HG02798 (cell line): Measurements from ENCODE around the gene BIRC2.
"Not testable (repeated sequence)": the region's sequence is repeated elsewhere in the genome, so short reads cannot be mapped to it uniquely, and the experiment has no call there.

Experiments
- ATAC-seq: cut with Tn5 transposase; IDR thresholded peaks from one replicate; pipeline ENCODE4 v1.9.1; 2021; ENCODE audit warnings: mild to moderate bottlenecking; ENCODE audit not compliant: unreplicated experiment, poor library complexity

The BIRC2 gene

GRCh38 chr11:102346748-102347461 lies at the start of gene BIRC2:
BIRC2 (plus strand) TSS chr11:102347214; CDS start chr11:102349855, 2,641 bp downstream.
- ATAC-seq = peak; percentile 94

- not testable (repeated sequence) for ATAC-seq
Measured at GRCh38 chr11:102300837-102301236, 46.2 kb upstream of the BIRC2 start.

- ATAC-seq = no peak
Measured at GRCh38 chr11:102302241-102302640, 44.8 kb upstream of the BIRC2 start.

DNA sequence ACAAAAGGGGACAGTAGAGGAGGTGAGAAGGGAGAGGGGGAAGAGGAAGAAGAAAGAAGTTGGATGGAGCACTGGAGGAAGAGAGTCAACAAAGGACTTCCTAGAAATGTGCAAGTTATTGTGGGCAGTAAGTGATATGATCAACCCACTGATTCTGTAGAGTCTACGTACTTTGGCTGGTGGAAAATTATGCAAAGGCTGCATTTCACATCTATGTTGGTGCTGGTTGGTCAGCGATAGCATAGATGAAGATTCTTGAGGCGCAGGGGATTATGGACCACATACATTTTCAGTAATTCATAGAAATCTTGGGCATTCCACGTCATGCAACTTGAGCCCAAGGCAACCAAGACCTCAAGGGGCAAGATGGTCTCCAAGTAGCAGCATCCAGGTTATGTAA lies 42.3 kb upstream of the BIRC2 start:
- no peak for ATAC-seq

DNA sequence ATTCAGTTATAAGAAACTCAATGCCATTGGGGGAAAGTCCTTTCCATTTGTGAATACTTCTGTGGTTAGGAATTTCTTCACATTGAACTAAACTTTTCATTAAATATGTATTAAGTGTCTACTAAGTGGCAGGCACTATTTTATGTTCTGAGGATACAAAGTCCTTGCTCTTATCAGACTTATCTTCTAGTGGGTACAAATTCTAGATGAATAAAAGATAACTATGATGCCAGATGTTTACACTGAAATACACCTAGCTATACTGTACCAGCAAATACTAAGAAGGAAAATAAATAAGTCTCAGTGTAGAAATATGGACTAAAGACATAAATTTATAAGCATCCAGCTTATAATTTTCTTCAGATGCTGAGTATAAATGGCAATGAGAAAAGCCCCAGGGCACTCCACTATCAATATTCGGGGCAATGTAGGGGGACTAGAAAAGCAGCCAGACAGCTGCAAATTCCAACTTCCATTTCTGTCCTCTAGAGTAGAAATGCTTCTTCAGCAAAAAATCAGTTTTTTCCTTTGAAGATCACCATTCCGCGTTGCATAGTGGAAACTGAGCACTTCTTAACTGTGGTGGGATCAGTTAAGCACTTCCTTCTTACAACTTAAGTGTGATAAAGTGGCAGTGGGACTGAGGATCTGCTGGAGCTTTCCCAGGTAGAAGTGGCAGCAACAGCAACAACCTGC lies 41.5 kb upstream of the BIRC2 start:
- no peak for ATAC-seq

DNA sequence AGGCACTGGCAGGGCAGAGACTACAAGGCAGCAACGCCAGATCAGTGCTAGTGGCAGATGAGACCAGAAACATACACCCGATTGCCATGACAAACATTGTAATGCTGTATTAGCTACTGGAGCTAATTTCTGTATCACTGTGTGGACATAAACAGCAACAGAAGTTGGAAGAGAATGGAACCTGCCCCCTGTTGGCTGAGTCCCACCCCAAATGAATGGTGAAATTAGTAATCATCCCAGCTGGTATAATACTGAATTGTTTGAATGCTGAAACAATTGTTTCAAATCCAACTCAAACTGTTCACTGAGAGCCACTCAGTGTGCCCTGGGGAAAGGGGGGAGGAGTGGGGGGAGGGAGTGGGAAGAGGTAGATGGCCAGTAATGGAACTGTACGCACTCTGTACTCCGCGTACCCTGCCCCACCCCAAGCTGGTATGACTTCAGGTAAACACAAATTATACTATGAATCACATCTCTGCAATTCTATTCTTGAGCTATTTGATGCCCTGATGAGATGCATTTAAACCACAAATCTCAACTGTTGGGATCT lies 40.9 kb upstream of the BIRC2 start:
- no peak for ATAC-seq

GRCh38 chr11:102306817-102307726 lies 39.9 kb upstream of the BIRC2 start:
- ATAC-seq = no peak

- ATAC-seq = no peak
Measured at GRCh38 chr11:102307727-102308038, 39.3 kb upstream of the BIRC2 start.

GRCh38 chr11:102309621-102310541 lies 37.1 kb upstream of the BIRC2 start:
- ATAC-seq = no peak

DNA sequence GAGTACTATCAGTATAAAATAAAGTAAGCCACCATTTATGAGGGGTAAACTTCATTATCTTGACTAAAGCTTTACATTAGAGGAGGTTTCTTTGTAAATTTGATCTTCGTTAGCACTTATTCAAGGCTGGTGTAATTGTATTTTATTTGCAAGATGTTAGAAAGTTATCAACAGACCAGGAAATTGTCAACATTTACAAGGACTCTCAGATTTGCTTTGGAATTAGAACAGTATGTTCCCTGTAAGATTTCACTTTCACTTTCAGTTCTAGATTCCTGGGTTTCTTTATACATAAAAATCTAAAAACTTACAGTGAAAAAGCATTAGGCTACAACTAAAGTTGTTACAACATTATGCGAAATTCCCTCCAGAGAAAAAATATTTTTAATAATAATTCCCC lies 34.3 kb upstream of the BIRC2 start:
- ATAC-seq = no peak

DNA sequence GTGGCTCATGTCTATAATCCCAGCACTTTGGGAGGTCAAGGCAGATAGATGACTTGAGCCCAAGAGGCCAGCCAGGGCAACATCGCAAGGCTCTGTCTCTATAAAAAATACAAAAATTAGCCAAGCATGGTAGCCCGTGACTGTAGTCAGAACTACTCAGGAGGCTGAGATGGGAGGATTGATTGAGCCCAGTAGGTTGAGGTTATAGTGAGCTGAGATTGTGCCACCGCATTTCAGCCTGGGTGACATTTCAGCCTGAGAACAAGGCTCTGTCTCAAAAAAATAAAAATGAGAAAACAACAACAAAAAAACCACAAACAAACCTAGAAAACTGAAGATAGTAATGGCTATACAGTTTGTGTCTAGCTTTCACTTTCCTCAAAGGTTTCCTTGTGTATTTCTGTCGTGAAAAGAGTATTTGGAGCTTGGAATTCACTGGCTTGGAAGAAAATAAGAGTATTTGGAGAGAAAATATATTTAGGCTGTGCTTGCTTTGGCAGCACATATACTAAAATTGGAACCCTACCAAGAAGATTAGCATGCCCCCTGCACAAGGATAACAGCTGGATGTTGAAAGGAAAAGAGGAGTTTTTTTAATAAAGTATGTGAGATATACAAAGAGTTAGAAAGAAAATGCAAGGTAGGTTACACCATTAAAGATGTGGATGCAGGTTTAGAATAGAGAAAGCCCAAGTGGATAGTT lies 33.6 kb upstream of the BIRC2 start:
- ATAC-seq = no peak

GRCh38 chr11:102314784-102315183 lies 32.2 kb upstream of the BIRC2 start:
- no peak for ATAC-seq

GRCh38 chr11:102316346-102316904 lies 30.6 kb upstream of the BIRC2 start:
- ATAC-seq = no peak

DNA sequence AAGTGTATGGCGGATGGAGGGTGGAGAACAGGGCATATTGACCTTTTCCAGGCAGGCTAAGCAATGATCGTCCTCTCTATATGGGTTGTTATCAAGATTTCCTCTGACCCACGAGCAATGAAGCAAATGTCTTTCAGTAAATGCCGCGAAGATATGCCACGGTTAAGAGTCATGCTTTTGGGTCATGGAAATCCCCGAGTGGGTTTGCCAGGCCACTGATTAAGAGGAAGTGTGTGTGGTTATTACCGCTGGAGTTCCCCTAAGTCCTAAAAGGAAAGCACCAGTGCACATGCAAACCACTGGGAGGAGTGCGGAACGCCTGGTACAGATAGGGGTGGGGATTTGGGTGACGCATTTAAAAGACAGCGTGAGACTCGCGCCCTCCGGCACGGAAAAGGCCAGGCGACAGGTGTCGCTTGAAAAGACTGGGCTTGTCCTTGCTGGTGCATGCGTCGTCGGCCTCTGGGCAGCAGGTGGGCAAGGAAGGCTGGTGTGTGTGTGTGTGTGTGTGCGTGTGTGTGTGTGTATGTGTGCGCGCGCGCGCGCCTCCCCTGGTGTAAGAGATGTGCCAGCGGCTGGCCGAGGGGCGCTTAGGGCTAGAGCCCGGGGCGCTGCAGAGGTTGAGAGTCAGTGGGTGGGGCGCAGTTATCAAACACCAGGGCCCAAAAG lies 29.8 kb upstream of the BIRC2 start, which contains the start of gene BIRC3:
Gene BIRC3 (plus strand): TSS at position 386 of the 669 bp plus-strand sequence. CDS start 7,026 bp downstream, outside the sequence.
- ATAC-seq = peak; percentile 87

- ATAC-seq = no peak
Measured at GRCh38 chr11:102317768-102318103, 29.3 kb upstream of the BIRC2 start.

DNA sequence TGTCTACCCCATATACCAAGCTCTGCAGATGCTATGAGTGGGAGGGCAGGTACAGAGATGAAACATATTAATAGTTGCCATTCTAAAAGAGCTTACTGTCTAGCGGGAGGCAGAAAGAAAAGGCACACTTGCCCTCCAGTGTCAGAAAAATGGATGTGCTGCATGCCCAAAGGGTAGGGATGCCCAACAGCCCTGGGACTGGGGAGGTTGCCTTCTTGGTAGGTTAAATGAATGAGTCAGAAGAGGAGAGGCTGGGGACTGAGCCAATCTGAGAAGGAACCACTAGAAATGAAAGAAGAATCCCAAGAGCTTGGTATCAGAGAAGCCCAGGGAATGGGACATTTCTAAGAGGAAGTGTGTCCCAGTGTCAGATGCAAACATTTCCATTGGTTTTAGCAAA lies 28.5 kb upstream of the BIRC2 start:
- peak; percentile 15 for ATAC-seq

GRCh38 chr11:102319544-102319943 lies 27.5 kb upstream of the BIRC2 start:
- no peak for ATAC-seq

DNA sequence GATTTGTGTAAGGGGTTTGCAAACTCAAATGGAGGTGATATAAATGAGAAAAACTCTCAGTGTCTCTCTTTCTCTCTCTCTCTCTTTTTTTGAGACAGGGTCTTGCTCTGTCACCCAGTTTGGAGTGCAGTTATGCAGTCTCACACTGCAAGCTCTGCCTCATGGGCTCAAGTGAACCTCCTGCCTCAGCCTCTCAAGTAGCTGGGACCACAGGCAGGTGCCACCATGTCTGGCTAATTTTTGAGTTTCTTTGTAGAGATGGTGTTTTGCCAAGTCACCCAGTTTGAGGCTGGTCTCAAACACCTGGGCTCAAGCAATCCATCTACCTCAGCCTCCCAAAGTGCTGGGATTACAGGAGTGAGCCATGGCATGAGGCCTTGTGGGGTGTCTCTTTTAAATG lies 26.8 kb upstream of the BIRC2 start:
- no peak for ATAC-seq
